Muscle layer of colon (tissue), 2 donors: Measurements from ENCODE around the gene THBD.

Experiments
- H3K27ac ChIP-seq: one replicate; pipeline ENCODE4 v1.7.0; 2013; ENCODE audit warnings: low read depth, mild to moderate bottlenecking, low read length, moderate library complexity
- H3K27me3 ChIP-seq, 2 donors: one replicate each; pipeline ENCODE4 v1.7.0; 2013; ENCODE audit warnings: low read length in 2 of 2, mild to moderate bottlenecking in 2 of 2; ENCODE audit not compliant: insufficient read depth in 2 of 2, control insufficient read depth in 1 of 2
- H3K36me3 ChIP-seq: one replicate; pipeline ENCODE4 v1.7.0; 2013; ENCODE audit warnings: mild to moderate bottlenecking, low read length; ENCODE audit not compliant: insufficient read depth
- H3K4me1 ChIP-seq: one replicate; pipeline ENCODE4 v1.7.0; 2013; ENCODE audit warnings: mild to moderate bottlenecking, low read length; ENCODE audit not compliant: insufficient read depth
- H3K4me3 ChIP-seq, 2 donors: one replicate each; pipeline ENCODE4 v1.7.0; 2013; ENCODE audit warnings: low read length in 2 of 2, low read depth in 1 of 2, mild to moderate bottlenecking in 1 of 2, moderate library complexity in 1 of 2
- H3K9ac ChIP-seq: one replicate; pipeline ENCODE4 v1.7.0; 2013; ENCODE audit warnings: low read length
- H3K9me3 ChIP-seq: one replicate; pipeline ENCODE4 v1.7.0; 2013; ENCODE audit warnings: mild to moderate bottlenecking, low read length
- donor health status: abdominal sarcoma.
- donor health status: Adenocarcinoma of cecum.

THBD gene

GRCh38 chr20:23042270-23042669, 7.2 kb downstream of the THBD start:
- H3K9me3 ChIP-seq: no peaks in the 10 kb centered on the region
- peaks cover 17 to 26% of the 10 kb centered on the region in 2 donors for H3K27me3 ChIP-seq
- H3K4me3 ChIP-seq: no peak overlapping the region
- no peak overlapping the region for H3K9ac ChIP-seq
- H3K36me3 ChIP-seq: no peaks in the 10 kb centered on the region
- H3K4me1 ChIP-seq: no peaks in the 10 kb centered on the region
- H3K27ac ChIP-seq: no peak overlapping the region

- H3K36me3 ChIP-seq: no peaks in the 10 kb centered on the region
- H3K9ac ChIP-seq: no peak overlapping the region
- peaks cover 6 to 26% of the 10 kb centered on the region in 2 donors for H3K27me3 ChIP-seq
- no peak overlapping the region for H3K4me3 ChIP-seq
- no peaks in the 10 kb centered on the region for H3K4me1 ChIP-seq
- no peak overlapping the region for H3K27ac ChIP-seq
- H3K9me3 ChIP-seq: no peaks in the 10 kb centered on the region
These were observed 9.5 kb downstream of the THBD start for GRCh38 chr20:23039885-23040508.

- H3K36me3 ChIP-seq: no peaks in the 10 kb centered on the region
- no peaks in the 10 kb centered on the region for H3K9me3 ChIP-seq
- no peak overlapping the region for H3K9ac ChIP-seq
- peaks cover 6 to 28% of the 10 kb centered on the region in 2 donors for H3K27me3 ChIP-seq
- no peak overlapping the region for H3K4me3 ChIP-seq
- no peak overlapping the region for H3K27ac ChIP-seq
- H3K4me1 ChIP-seq: no peaks in the 10 kb centered on the region
These were observed 10.2 kb downstream of the THBD start for GRCh38 chr20:23039136-23039875.

GRCh38 chr20:23037017-23037481, 12.4 kb downstream of the THBD start:
- Histone ChIP-seq H3K27me3 (peaks cover 0 to 28% of the 10 kb centered on the region in 2 donors), H3K4me1 (no peaks in the 10 kb centered on the region), H3K9ac (no peak overlapping the region), H3K27ac (no peak overlapping the region), H3K36me3 (no peaks in the 10 kb centered on the region), H3K9me3 (no peaks in the 10 kb centered on the region), H3K4me3 (no peak overlapping the region)

- Histone ChIP-seq H3K27ac (no peak overlapping the region), H3K36me3 (no peaks in the 10 kb centered on the region), H3K4me1 (no peaks in the 10 kb centered on the region), H3K9me3 (no peaks in the 10 kb centered on the region), H3K9ac (no peak overlapping the region), H3K4me3 (no peak overlapping the region), H3K27me3 (peaks cover 0 to 26% of the 10 kb centered on the region in 2 donors)
These were observed 13.1 kb downstream of the THBD start for GRCh38 chr20:23036371-23036770.

GRCh38 chr20:23035731-23036130, 13.7 kb downstream of the THBD start:
- Histone ChIP-seq H3K27me3 (peaks cover 0 to 23% of the 10 kb centered on the region in 2 donors), H3K4me1 (no peaks in the 10 kb centered on the region), H3K9me3 (no peaks in the 10 kb centered on the region), H3K27ac (no peak overlapping the region), H3K9ac (no peak overlapping the region), H3K4me3 (no peak overlapping the region), H3K36me3 (no peaks in the 10 kb centered on the region)

- H3K9me3 ChIP-seq: no peaks in the 10 kb centered on the region
- H3K4me1 ChIP-seq: no peaks in the 10 kb centered on the region
- H3K36me3 ChIP-seq: no peaks in the 10 kb centered on the region
- no peak within 1 kb of the TSS for H3K4me3 ChIP-seq
- no peak within 1 kb of the TSS for H3K9ac ChIP-seq
- no peak within 1 kb of the TSS for H3K27ac ChIP-seq
- H3K27me3 ChIP-seq: peaks cover 0 to 19% of the 10 kb centered on the region in 2 donors
These were observed 14.5 kb downstream of the THBD start, which contains the start of gene SSTR4 for GRCh38 chr20:23034721-23035671. Gene SSTR4, plus strand, starts transcription at chr20:23035312. Its CDS starts 172 bp downstream, at chr20:23035484.

GRCh38 chr20:23033918-23034317, 15.6 kb downstream of the THBD start:
- no peak overlapping the region for H3K9ac ChIP-seq
- H3K27me3 ChIP-seq: peaks cover 0 to 19% of the 10 kb centered on the region in 2 donors
- no peaks in the 10 kb centered on the region for H3K36me3 ChIP-seq
- H3K9me3 ChIP-seq: no peaks in the 10 kb centered on the region
- H3K4me3 ChIP-seq: no peak overlapping the region
- H3K27ac ChIP-seq: no peak overlapping the region
- no peaks in the 10 kb centered on the region for H3K4me1 ChIP-seq

- H3K27me3 ChIP-seq: peaks cover 0 to 19% of the 10 kb centered on the region in 2 donors
These were observed 16.8 kb downstream of the THBD start for GRCh38 chr20:23032750-23033078.

GRCh38 chr20:23032056-23032749, 17.3 kb downstream of the THBD start:
- no peaks in the 10 kb centered on the region for H3K9me3 ChIP-seq
- H3K27ac ChIP-seq: no peak overlapping the region
- H3K4me3 ChIP-seq: no peak overlapping the region
- H3K27me3 ChIP-seq: peaks cover 0 to 19% of the 10 kb centered on the region in 2 donors
- H3K9ac ChIP-seq: no peak overlapping the region
- no peaks in the 10 kb centered on the region for H3K4me1 ChIP-seq
- no peaks in the 10 kb centered on the region for H3K36me3 ChIP-seq

More at GRCh38 chr20:23032750-23033078, 16.8 kb downstream of the THBD start:
- Histone ChIP-seq H3K36me3 (no peaks in the 10 kb centered on the region), H3K9ac (no peak overlapping the region), H3K9me3 (no peaks in the 10 kb centered on the region), H3K27ac (no peak overlapping the region), H3K4me1 (no peaks in the 10 kb centered on the region), H3K4me3 (no peak overlapping the region)
